Lower lobe of right lung (tissue), 2 donors: ENCODE measurements around the gene EPHA7. TPM values are rescaled to one million over a fixed set of nuclear protein-coding genes. Genes with fewer than 3 reads are reported as not detected.

ENCODE experiments used
- ATAC-seq, 2 donors: fragments of 200-7000 bp; cut with Tn5 transposase; one replicate each; pipeline ENCODE4 v1.9.1; 2020 to 2022; ENCODE audit warnings: mild to moderate bottlenecking in 2 of 2, moderate library complexity in 2 of 2
- DNase-seq: peaks from one replicate; pipeline ENCODE4 v3.0.0-alpha.2; 2020
- H3K27ac ChIP-seq: fragments of 200-600 bp; one replicate; pipeline ENCODE4 v1.8.0; 2022
- H3K27me3 ChIP-seq: fragments of 200-600 bp; one replicate; pipeline ENCODE4 v1.8.0; 2022; ENCODE audit warnings: low read depth
- H3K36me3 ChIP-seq: fragments of 200-600 bp; one replicate; pipeline ENCODE4 v1.8.0; 2022; ENCODE audit warnings: mild to moderate bottlenecking
- H3K4me1 ChIP-seq: fragments of 200-600 bp; one replicate; pipeline ENCODE4 v1.8.0; 2022
- H3K4me3 ChIP-seq: fragments of 200-600 bp; one replicate; pipeline ENCODE4 v1.8.0; 2022; ENCODE audit warnings: mild to moderate bottlenecking
- H3K9me3 ChIP-seq: fragments of 200-600 bp; one replicate; pipeline ENCODE4 v1.8.0; 2022
- intact Hi-C: fragments of 100-400 bp; cut with DNase I; formaldehyde crosslinking; loops from one replicate; pipeline ENCODE4 v1.11.0; 2022
- total RNA-seq: library from RNA; stranded (reverse); fragmentation: NEBNext Ultra II Directional; extraction: Animal tissue kit (Norgen Biotek cat#: 25700); gene quantifications from one replicate; pipeline ENCODE4 v1.2.1, GENCODE V29; 2021
- TF ChIP-seq, protein P1 (sequence below): fragments of 200-600 bp; IDR thresholded peaks from one replicate; pipeline ENCODE4 v1.8.0; 2022; ENCODE audit warnings: antibody characterized with exemption, mild to moderate bottlenecking
- donor health status: DM: no; HTN: yes; CAD: no; lungs with severe emphysema.

The EPHA7 gene
- total RNA-seq, 1 donor from 2014 or later: 0.86 TPM

DNA sequence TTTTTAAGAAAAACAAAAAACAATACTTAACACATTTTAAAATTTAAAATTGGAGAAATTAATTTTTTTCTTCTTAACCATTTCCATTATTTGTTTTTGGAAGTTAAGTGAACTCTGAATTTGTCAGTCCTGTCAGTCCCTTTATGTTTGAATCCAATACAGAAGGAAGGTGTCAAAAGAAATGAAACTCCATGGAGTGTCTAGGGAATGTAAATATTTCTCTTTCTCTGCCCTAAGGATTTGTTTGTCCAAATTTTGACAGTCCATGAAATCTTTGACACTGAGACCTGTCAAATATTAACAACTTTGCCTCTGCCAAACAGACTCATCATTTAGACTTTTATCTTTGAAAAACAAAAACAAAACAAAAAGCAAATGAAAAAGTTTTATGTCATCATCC, 166.4 kb downstream of the EPHA7 start:
- DNase-seq: no peak
- Histone ChIP-seq H3K27me3 (no peaks in the 10 kb centered on the region), H3K4me3 (no peak overlapping the region), H3K27ac (no peak overlapping the region), H3K36me3 (no peaks in the 10 kb centered on the region), H3K9me3 (no peaks in the 10 kb centered on the region), H3K4me1 (no peaks in the 10 kb centered on the region)
- intact Hi-C loops: no loop called here
- TF ChIP-seq, protein P1, sequence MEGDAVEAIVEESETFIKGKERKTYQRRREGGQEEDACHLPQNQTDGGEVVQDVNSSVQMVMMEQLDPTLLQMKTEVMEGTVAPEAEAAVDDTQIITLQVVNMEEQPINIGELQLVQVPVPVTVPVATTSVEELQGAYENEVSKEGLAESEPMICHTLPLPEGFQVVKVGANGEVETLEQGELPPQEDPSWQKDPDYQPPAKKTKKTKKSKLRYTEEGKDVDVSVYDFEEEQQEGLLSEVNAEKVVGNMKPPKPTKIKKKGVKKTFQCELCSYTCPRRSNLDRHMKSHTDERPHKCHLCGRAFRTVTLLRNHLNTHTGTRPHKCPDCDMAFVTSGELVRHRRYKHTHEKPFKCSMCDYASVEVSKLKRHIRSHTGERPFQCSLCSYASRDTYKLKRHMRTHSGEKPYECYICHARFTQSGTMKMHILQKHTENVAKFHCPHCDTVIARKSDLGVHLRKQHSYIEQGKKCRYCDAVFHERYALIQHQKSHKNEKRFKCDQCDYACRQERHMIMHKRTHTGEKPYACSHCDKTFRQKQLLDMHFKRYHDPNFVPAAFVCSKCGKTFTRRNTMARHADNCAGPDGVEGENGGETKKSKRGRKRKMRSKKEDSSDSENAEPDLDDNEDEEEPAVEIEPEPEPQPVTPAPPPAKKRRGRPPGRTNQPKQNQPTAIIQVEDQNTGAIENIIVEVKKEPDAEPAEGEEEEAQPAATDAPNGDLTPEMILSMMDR: no peak
- ATAC-seq: no peak

DNA sequence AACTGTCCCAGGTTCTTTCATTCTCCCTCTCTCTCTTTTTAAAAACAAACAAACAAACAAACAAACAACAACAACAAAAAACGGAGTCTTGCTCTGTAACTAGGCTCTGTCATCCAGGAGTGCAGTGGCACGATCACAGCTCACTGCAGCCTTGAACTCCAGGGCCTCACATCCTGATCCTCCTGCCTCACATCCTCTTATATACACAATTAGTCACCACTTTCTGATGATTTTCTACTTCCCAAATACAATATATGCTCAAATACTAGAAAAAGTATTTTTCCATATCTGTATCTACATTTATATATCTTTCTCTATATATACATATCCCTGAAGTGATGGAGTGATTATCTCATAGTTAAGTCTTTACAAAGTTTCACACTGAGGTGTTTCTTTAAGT, 170.7 kb downstream of the EPHA7 start:
- TF ChIP-seq, protein P1: no peak
- no peak for DNase-seq
- H3K4me1 ChIP-seq: no peaks in the 10 kb centered on the region
- no peak overlapping the region for H3K4me3 ChIP-seq
- H3K36me3 ChIP-seq: no peaks in the 10 kb centered on the region
- no peak for ATAC-seq
- intact Hi-C loops: no loop called here
- H3K9me3 ChIP-seq: no peaks in the 10 kb centered on the region
- H3K27ac ChIP-seq: no peak overlapping the region
- H3K27me3 ChIP-seq: no peaks in the 10 kb centered on the region

DNA sequence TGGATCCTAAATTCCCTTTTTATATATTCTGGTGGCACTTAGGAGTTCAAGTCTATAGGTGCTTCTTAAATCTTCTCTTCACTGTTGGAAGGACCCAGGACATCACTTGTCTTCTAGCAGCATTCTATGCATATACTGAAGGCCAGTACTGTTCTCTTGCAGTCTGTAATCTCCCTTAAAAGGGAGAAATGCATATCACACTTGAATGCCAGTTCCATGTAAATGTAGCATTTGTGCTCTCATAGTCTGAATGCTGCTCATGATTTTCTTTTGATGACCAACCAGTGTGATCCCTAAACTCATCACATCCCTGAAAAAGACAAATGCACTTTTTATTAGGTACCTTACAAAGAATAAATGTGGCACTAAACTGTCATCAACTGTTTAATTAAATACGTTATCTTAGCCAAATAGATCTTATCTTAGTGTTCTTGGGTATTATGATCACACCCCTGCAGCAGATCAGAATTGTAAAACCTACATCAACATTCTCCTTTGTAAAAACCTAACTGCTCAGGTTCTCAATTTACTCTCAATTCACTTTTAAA, 176.1 kb downstream of the EPHA7 start:
- intact Hi-C loops: no loop called here
- TF ChIP-seq, protein P1: no peak
- Histone ChIP-seq H3K27me3 (no peaks in the 10 kb centered on the region), H3K4me3 (no peak overlapping the region), H3K4me1 (no peaks in the 10 kb centered on the region), H3K9me3 (no peaks in the 10 kb centered on the region), H3K36me3 (no peaks in the 10 kb centered on the region), H3K27ac (no peak overlapping the region)
- no peak for DNase-seq
- ATAC-seq: no peak

- no peak overlapping the region for H3K27ac ChIP-seq
- no peaks in the 10 kb centered on the region for H3K36me3 ChIP-seq
- H3K27me3 ChIP-seq: no peaks in the 10 kb centered on the region
- H3K4me1 ChIP-seq: no peaks in the 10 kb centered on the region
- intact Hi-C loops: no loop called here
- no peak overlapping the region for H3K4me3 ChIP-seq
- TF ChIP-seq, protein P1: no peak
- H3K9me3 ChIP-seq: no peaks in the 10 kb centered on the region
- ATAC-seq (no peak), DNase-seq (no peak)
Measured at GRCh38 chr6:93242049-93242448, 177.3 kb downstream of the EPHA7 start.

DNA sequence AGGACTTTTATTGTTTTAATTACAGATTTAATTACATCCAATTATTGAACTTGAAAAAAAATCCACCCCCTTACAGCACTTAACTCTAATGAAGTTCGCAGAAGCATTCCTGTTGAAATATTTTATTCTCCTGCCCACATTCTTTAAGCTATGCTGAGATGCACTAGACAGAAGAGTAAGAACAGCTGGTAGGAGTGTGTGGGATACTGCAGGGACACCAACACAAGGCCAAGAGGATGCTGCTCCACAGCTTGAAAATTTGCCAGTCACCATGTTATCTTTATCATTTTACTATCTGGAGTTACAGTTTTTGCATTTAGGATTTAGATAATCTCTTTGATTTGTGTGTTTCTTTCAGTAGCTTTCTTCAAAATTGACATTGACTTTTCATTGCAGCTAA, 180.7 kb downstream of the EPHA7 start:
- no peaks in the 10 kb centered on the region for H3K9me3 ChIP-seq
- TF ChIP-seq, protein P1: no peak
- H3K4me3 ChIP-seq: no peak overlapping the region
- H3K4me1 ChIP-seq: no peaks in the 10 kb centered on the region
- intact Hi-C loops: no loop called here
- DNase-seq (no peak), ATAC-seq (no peak)
- H3K27ac ChIP-seq: no peak overlapping the region
- no peaks in the 10 kb centered on the region for H3K36me3 ChIP-seq
- H3K27me3 ChIP-seq: no peaks in the 10 kb centered on the region

DNA sequence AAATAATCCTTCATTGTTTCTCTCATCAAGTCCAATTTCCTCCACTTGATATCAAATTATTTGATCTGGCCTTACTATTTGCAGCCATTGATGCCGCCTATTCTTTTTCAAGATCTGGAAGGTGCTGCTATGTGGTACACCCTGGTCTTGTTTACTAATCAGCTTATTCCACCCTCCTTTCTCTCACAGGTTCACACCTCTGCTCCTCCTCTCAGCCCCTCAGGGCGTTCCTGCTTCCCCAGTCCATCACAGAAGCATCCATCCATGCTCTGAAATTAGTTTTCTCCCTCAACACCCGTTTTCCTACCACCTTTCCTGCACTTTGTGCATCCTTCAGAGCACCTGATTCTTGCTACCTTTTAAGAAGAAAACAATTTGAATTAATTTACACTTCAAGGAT, 183.6 kb downstream of the EPHA7 start:
- TF ChIP-seq, protein P1: no peak
- ATAC-seq (no peak), DNase-seq (no peak)
- Histone ChIP-seq H3K4me3 (no peak overlapping the region), H3K36me3 (no peaks in the 10 kb centered on the region), H3K4me1 (no peaks in the 10 kb centered on the region), H3K9me3 (no peaks in the 10 kb centered on the region), H3K27me3 (no peaks in the 10 kb centered on the region), H3K27ac (no peak overlapping the region)
- intact Hi-C loops: no loop called here
